ENCODE data around the gene UGDH.

GRCh38 chr4:39486221-39486804 is 40.9 kb downstream of the UGDH start:
- TF ChIP-seq PBX3 (IDR thresholded peaks at IDR 0.05; ENCODE audit: insufficient replicate concordance, low read depth, low read length) (no peak), ZNF24 (IDR thresholded peaks at IDR 0.05) (no peak), ATF2 (IDR thresholded peaks at IDR 0.05; ENCODE audit: low read length) (no peak), CTCF (IDR thresholded peaks at IDR 0.05 in 2 of 3, conservative IDR thresholded peaks at IDR 0.05 in 1 of 3; ENCODE audit: control insufficient read depth in 2 of 3, extremely low read depth in 1 of 3, insufficient read depth in 1 of 3, low read depth in 3 of 3, low read length in 3 of 3) (no peak), NR2C2 (IDR thresholded peaks at IDR 0.05; ENCODE audit: borderline replicate concordance, control insufficient read depth, insufficient read length, low read depth) (no peak), EZH2 (IDR thresholded peaks at IDR 0.05; ENCODE audit: borderline replicate concordance, control insufficient read depth, low read depth, low read length) (no peak), GABPA (IDR thresholded peaks at IDR 0.05; ENCODE audit: low read depth) (no peak), SMARCA5 (IDR thresholded peaks at IDR 0.05) (no peak), SP1 (IDR thresholded peaks at IDR 0.05; ENCODE audit: low read depth, low read length) (no peak), E4F1 (IDR thresholded peaks at IDR 0.05; ENCODE audit: borderline replicate concordance, partially characterized antibody) (no peak), TARDBP (IDR thresholded peaks at IDR 0.05; ENCODE audit: borderline replicate concordance) (no peak), SREBF1 (IDR thresholded peaks at IDR 0.05; ENCODE audit: low read length) (no peak), ZNF217 (IDR thresholded peaks at IDR 0.05) (no peak)

Measured in GM12878 (cell line).